Measurements from ENCODE around the gene CXCL13.

CXCL13 gene

GRCh38 chr4:77601614-77602187 is 3.9 kb upstream of the CXCL13 start:
- TF ChIP-seq CTCF (IDR thresholded peaks at IDR 0.05) (no peak), ZFX (IDR thresholded peaks at IDR 0.05; ENCODE audit: borderline replicate concordance) (no peak)
- no peak overlapping the region for H3K27ac ChIP-seq

GRCh38 chr4:77613267-77613666 is 7.6 kb downstream of the CXCL13 start:
- no peak overlapping the region for H3K27ac ChIP-seq
- TF ChIP-seq CTCF (IDR thresholded peaks at IDR 0.05) (no peak), ZFX (IDR thresholded peaks at IDR 0.05; ENCODE audit: borderline replicate concordance) (no peak)

- H3K27ac ChIP-seq, result no peak overlapping the region
- TF ChIP-seq ZFX (IDR thresholded peaks at IDR 0.05; ENCODE audit: borderline replicate concordance) (no peak), CTCF (IDR thresholded peaks at IDR 0.05) (no peak)
Observed at GRCh38 chr4:77615153-77615552, 9.5 kb downstream of the CXCL13 start.

- TF ChIP-seq CTCF (IDR thresholded peaks at IDR 0.05), result no peak
- TF ChIP-seq ZFX (IDR thresholded peaks at IDR 0.05; ENCODE audit: borderline replicate concordance), result no peak
- no peak overlapping the region for H3K27ac ChIP-seq
Observed at GRCh38 chr4:77617203-77617602, 11.6 kb downstream of the CXCL13 start.

GRCh38 chr4:77618383-77619241 is 13.0 kb downstream of the CXCL13 start:
- TF ChIP-seq ZFX (IDR thresholded peaks at IDR 0.05; ENCODE audit: borderline replicate concordance) (no peak), CTCF (IDR thresholded peaks at IDR 0.05) (peak; percentile 87)
- H3K27ac ChIP-seq, result no peak overlapping the region

GRCh38 chr4:77619408-77619807 is 13.8 kb downstream of the CXCL13 start:
- TF ChIP-seq CTCF (IDR thresholded peaks at IDR 0.05), result no peak
- no peak for TF ChIP-seq ZFX (IDR thresholded peaks at IDR 0.05; ENCODE audit: borderline replicate concordance)
- H3K27ac ChIP-seq, result no peak overlapping the region

- peak overlapping the region; percentile 50 for H3K27ac ChIP-seq
- TF ChIP-seq CTCF (IDR thresholded peaks at IDR 0.05) (no peak), ZFX (IDR thresholded peaks at IDR 0.05; ENCODE audit: borderline replicate concordance) (no peak)
Observed at GRCh38 chr4:77621254-77621653, 15.6 kb downstream of the CXCL13 start.

Measured in 22Rv1 (cell line).